AG04449 (cell line): ENCODE measurements around the gene CRISPLD2.
"Not testable (repeated sequence)": the region's sequence is repeated elsewhere in the genome, so short reads cannot be mapped to it uniquely, and the experiment has no call there.

Experiments
- CTCF ChIA-PET: fragments of 350-600 bp; formaldehyde crosslinking; extraction: SDS; loops from one replicate; lab custom pipeline; 2021; ENCODE audit warnings: antibody characterized with exemption; lab: Yijun Ruan, JAX
- POLR2A ChIA-PET: fragments of 400-600, 350-600 bp; formaldehyde crosslinking; extraction: SDS; loops from one replicate; lab custom pipeline; 2020; ENCODE audit warnings: antibody characterized with exemption, inconsistent platforms; lab: Yijun Ruan, JAX
- DNase-seq: peaks from one replicate; pipeline ENCODE4 v3.0.0-alpha.2; 2010; ENCODE audit warnings: low read depth, low spot score
- H3K4me3 ChIP-seq: 2 replicates; pipeline ENCODE4 v1.5.1; 2011; ENCODE audit warnings: low read depth, mild to moderate bottlenecking, control low read depth, low read length
- CTCF ChIP-seq: IDR thresholded peaks from one replicate; pipeline ENCODE4 v1.5.1; 2011; ENCODE audit warnings: mild to moderate bottlenecking, moderate library complexity, low read length, control low read depth, inconsistent platforms; ENCODE audit not compliant: insufficient read depth; ENCODE audit errors: missing control alignments

CRISPLD2 gene

GRCh38 chr16:84931506-84931905, 111.7 kb downstream of the CRISPLD2 start:
- CTCF ChIA-PET, result interaction anchor here (0.9 to 2.7 kb wide), 3 partner anchors 10 to 177 kb away, joined by 3 to 9 read pairs (median 5); no protein-coding TSS in a partner anchor

GRCh38 chr16:84932681-84933080, 112.9 kb downstream of the CRISPLD2 start:
- no peak for DNase-seq
- ChIA-PET CTCF (interaction anchor here (1.2 to 2.7 kb wide), 3 partner anchors 11 to 178 kb away, joined by 3 to 9 read pairs (median 6); no protein-coding TSS in a partner anchor), POLR2A (no interaction called here)
- H3K4me3 ChIP-seq, result no peak overlapping the region
- no peak for TF ChIP-seq CTCF

More at GRCh38 chr16:84931506-84931905, 111.7 kb downstream of the CRISPLD2 start:
- no peak for TF ChIP-seq CTCF
- no peak overlapping the region for H3K4me3 ChIP-seq
- no peak for DNase-seq
- POLR2A ChIA-PET, result no interaction called here

- DNase-seq, result no peak
- TF ChIP-seq CTCF, result no peak
- H3K4me3 ChIP-seq, result no peak overlapping the region
- CTCF ChIA-PET, result interaction anchor here (0.6 to 2.3 kb wide), 6 partner anchors 8 to 196 kb away, joined by 3 to 11 read pairs (median 4); no protein-coding TSS in a partner anchor
- POLR2A ChIA-PET, result no interaction called here
Observed at GRCh38 chr16:84933774-84934631, 114.2 kb downstream of the CRISPLD2 start.

- CTCF ChIA-PET, result interaction anchor here (0.7 to 7.9 kb wide), 6 partner anchors 10 to 199 kb away, joined by 3 to 53 read pairs (median 4); no protein-coding TSS in a partner anchor
- TF ChIP-seq CTCF, result no peak
- POLR2A ChIA-PET, result no interaction called here
- H3K4me3 ChIP-seq, result no peak overlapping the region
- DNase-seq, result no peak
Observed at GRCh38 chr16:84937196-84938005, 117.6 kb downstream of the CRISPLD2 start.

- POLR2A ChIA-PET, H3K4me3 ChIP-seq, DNase-seq: not testable (repeated sequence)
- CTCF ChIA-PET, result interaction anchor here (1.3 to 7.9 kb wide), 4 partner anchors 12 to 185 kb away, joined by 4 to 53 read pairs (median 7); no protein-coding TSS in a partner anchor
Observed at GRCh38 chr16:84938616-84939015, 118.8 kb downstream of the CRISPLD2 start.

- no peak for DNase-seq
- ChIA-PET CTCF (interaction anchor here (1.7 to 7.9 kb wide), 2 partner anchors 12 to 29 kb away, joined by 3 to 53 read pairs; no protein-coding TSS in a partner anchor), POLR2A (no interaction called here)
- no peak overlapping the region for H3K4me3 ChIP-seq
- no peak for TF ChIP-seq CTCF
Observed at GRCh38 chr16:84940670-84941551, 121.1 kb downstream of the CRISPLD2 start.
